GM04504 (cell line): Measurements from ENCODE around the gene BPGM.

Source experiments
- DNase-seq: peaks from one replicate; pipeline ENCODE4 v3.0.0-alpha.2; 2012; ENCODE audit warnings: low read depth

Gene BPGM

GRCh38 chr7:134697205-134697886, 50.7 kb downstream of the BPGM start:
- no peak for DNase-seq

GRCh38 chr7:134698481-134698880, 51.8 kb downstream of the BPGM start:
- DNase-seq = no peak

GRCh38 chr7:134699021-134699818, 52.6 kb downstream of the BPGM start:
- DNase-seq = no peak

GRCh38 chr7:134699899-134700298, 53.2 kb downstream of the BPGM start:
- no peak for DNase-seq

GRCh38 chr7:134701272-134701671, 54.6 kb downstream of the BPGM start:
- no peak for DNase-seq

- no peak for DNase-seq
These were observed 56.0 kb downstream of the BPGM start for GRCh38 chr7:134702366-134703240.

- no peak for DNase-seq
These were observed 56.6 kb downstream of the BPGM start for GRCh38 chr7:134703241-134703594.

GRCh38 chr7:134703782-134704181, 57.1 kb downstream of the BPGM start:
- no peak for DNase-seq

GRCh38 chr7:134704827-134705226, 58.2 kb downstream of the BPGM start:
- DNase-seq = no peak

- DNase-seq = no peak
These were observed 59.1 kb downstream of the BPGM start for GRCh38 chr7:134705716-134706115.

GRCh38 chr7:134706468-134706867, 59.8 kb downstream of the BPGM start:
- DNase-seq = no peak

- no peak for DNase-seq
These were observed 61.2 kb downstream of the BPGM start for GRCh38 chr7:134707663-134708378.

GRCh38 chr7:134708692-134709091, 62.0 kb downstream of the BPGM start:
- no peak for DNase-seq

GRCh38 chr7:134709197-134709596, 62.5 kb downstream of the BPGM start:
- DNase-seq = no peak

- no peak for DNase-seq
These were observed 63.8 kb downstream of the BPGM start for GRCh38 chr7:134710511-134710853.

- DNase-seq = no peak
These were observed 64.4 kb downstream of the BPGM start for GRCh38 chr7:134710854-134711624.

- DNase-seq = no peak
These were observed 65.5 kb downstream of the BPGM start for GRCh38 chr7:134712196-134712595.

- no peak for DNase-seq
These were observed 68.0 kb downstream of the BPGM start for GRCh38 chr7:134714470-134715205.

- peak; percentile 72 for DNase-seq
These were observed 71.7 kb downstream of the BPGM start for GRCh38 chr7:134718211-134718875.
